Neural cell (in vitro differentiated cells): ENCODE data around the gene P3H2. TPM values are rescaled to one million over a fixed set of nuclear protein-coding genes. Genes with fewer than 3 reads are reported as not detected.

ENCODE experiments used
- H2AFZ ChIP-seq: fragments of 200-600, 300-800 bp; sonication (generic), shearing (Covaris generic); 2 replicates; pipeline ENCODE4 v1.6.0; 2014; ENCODE audit warnings: low read depth, mild to moderate bottlenecking, antibody characterized with exemption, low read length, moderate library complexity
- H3F3A ChIP-seq: fragments of 200-600 bp; shearing (Covaris generic); 2 replicates; pipeline ENCODE4 v1.6.1; 2016; ENCODE audit warnings: mild to moderate bottlenecking, moderate library complexity, mixed read lengths, antibody characterized with exemption, low read length; ENCODE audit not compliant: insufficient read depth, poor library complexity, severe bottlenecking
- H3K27ac ChIP-seq: fragments of 200-600, 300-800 bp; sonication (generic), shearing (Covaris generic); 2 replicates; pipeline ENCODE4 v1.5.1; 2014; ENCODE audit warnings: mild to moderate bottlenecking, low read length, moderate library complexity
- H3K27me3 ChIP-seq: fragments of 300-800, 200-600 bp; sonication (generic), shearing (Covaris generic); 2 replicates; pipeline ENCODE4 v1.6.0; 2014; ENCODE audit warnings: mild to moderate bottlenecking, low read depth, low read length, moderate library complexity; ENCODE audit not compliant: insufficient read depth
- H3K36me3 ChIP-seq: fragments of 300-800, 200-600 bp; sonication (generic), shearing (Covaris generic); 2 replicates; pipeline ENCODE4 v1.5.1; 2014; ENCODE audit warnings: mild to moderate bottlenecking, antibody characterized with exemption, low read length, moderate library complexity; ENCODE audit not compliant: insufficient read depth
- H3K4me2 ChIP-seq: fragments of 300-800, 200-600 bp; sonication (generic), shearing (Covaris generic); 2 replicates; pipeline ENCODE4 v1.6.0; 2014; ENCODE audit warnings: mild to moderate bottlenecking, low read length
- H3K4me3 ChIP-seq: fragments of 300-800, 200-600 bp; sonication (generic), shearing (Covaris generic); 2 replicates; pipeline ENCODE4 v1.5.1; 2014; ENCODE audit warnings: mild to moderate bottlenecking, low read length, moderate library complexity
- H3K79me2 ChIP-seq: fragments of 200-600 bp; shearing (Covaris generic); replicated peaks from 2 replicates; pipeline ENCODE4 v1.6.0; 2014; ENCODE audit warnings: mild to moderate bottlenecking, low read length, moderate library complexity; ENCODE audit not compliant: insufficient read depth
- H3K9ac ChIP-seq: fragments of 300-800, 200-600 bp; sonication (generic), shearing (Covaris generic); 2 replicates; pipeline ENCODE4 v1.6.1; 2016; ENCODE audit warnings: mild to moderate bottlenecking, low read length, mixed read lengths
- H3K9me2 ChIP-seq: fragments of 200-600 bp; shearing (Covaris generic); 2 replicates; pipeline ENCODE4 v1.6.1; 2016; ENCODE audit warnings: mild to moderate bottlenecking, low read length, mixed read lengths; ENCODE audit not compliant: insufficient read depth
- H3K9me3 ChIP-seq: fragments of 200-600, 300-800 bp; sonication (generic), shearing (Covaris generic); 2 replicates; pipeline ENCODE4 v1.6.1; 2016; ENCODE audit warnings: mild to moderate bottlenecking, mixed run types, low read length, moderate library complexity, mixed read lengths
- H4K20me1 ChIP-seq: fragments of 200-600 bp; shearing (Covaris generic); 2 replicates; pipeline ENCODE4 v1.6.1; 2016; ENCODE audit warnings: mild to moderate bottlenecking, mixed run types; ENCODE audit not compliant: insufficient read depth
- EP300 ChIP-seq: fragments of 450-650 bp; conservative IDR thresholded peaks from 2 replicates; pipeline ENCODE4 v1.6.1; 2014; ENCODE audit warnings: antibody characterized with exemption, mild to moderate bottlenecking, moderate library complexity; ENCODE audit not compliant: poor library complexity, severe bottlenecking
- EZH2 ChIP-seq: fragments of 200-600, 300-800 bp; shearing (Covaris generic), sonication (generic); IDR thresholded peaks from 2 replicates; pipeline ENCODE4 v1.6.1; 2014; ENCODE audit warnings: antibody characterized with exemption, low read length, borderline replicate concordance, mild to moderate bottlenecking; ENCODE audit not compliant: insufficient read depth, poor library complexity, severe bottlenecking
- POLR2AphosphoS5 ChIP-seq: IDR thresholded peaks from 2 replicates; pipeline ENCODE4 v1.6.1; 2012
- RAD21 ChIP-seq: fragments of 450-650 bp; conservative IDR thresholded peaks from 2 replicates; pipeline ENCODE4 v1.6.1; 2014; ENCODE audit warnings: antibody characterized with exemption, mild to moderate bottlenecking, moderate library complexity
- SMC3 ChIP-seq: fragments of 450-650 bp; conservative IDR thresholded peaks from 2 replicates; pipeline ENCODE4 v1.6.1; 2014; ENCODE audit warnings: antibody characterized with exemption, mild to moderate bottlenecking, moderate library complexity; ENCODE audit not compliant: poor library complexity
- TAF1 ChIP-seq: IDR thresholded peaks from 2 replicates; pipeline ENCODE4 v1.6.1; 2012; ENCODE audit warnings: low read depth
- polyA plus RNA-seq: library from polyadenylated mRNA; depleted of rRNA; stranded (reverse); fragments of >200 nt; gene quantifications from 2 replicates; pipeline ENCODE4 v1.2.3, GENCODE V29; 2014
- small RNA-seq, 3 experiments: library from RNA; depleted of rRNA; stranded (forward); fragments of <200 nt; gene quantifications; one replicate each; pipeline ENCODE3, GENCODE V24; 2012
- TF ChIP-seq, protein P1 (sequence below): IDR thresholded peaks from 2 replicates; pipeline ENCODE4 v1.6.1; 2012; ENCODE audit warnings: borderline replicate concordance

Gene P3H2
- polyA plus RNA-seq, 1 donor from 2014 or later, result 0.68 TPM

GRCh38 chr3:189907803-189908202, 212.9 kb downstream of the P3H2 start:
- no peak overlapping the region for H3K9ac ChIP-seq
- H3K27me3 ChIP-seq, result no peaks in the 10 kb centered on the region
- H3K79me2 ChIP-seq, result no peaks in the 10 kb centered on the region
- H3K9me3 ChIP-seq, result no peaks in the 10 kb centered on the region
- no peak overlapping the region for H3K4me2 ChIP-seq
- H2AFZ ChIP-seq, result no peak overlapping the region
- no peaks in the 10 kb centered on the region for H3K36me3 ChIP-seq
- H3K27ac ChIP-seq, result no peak overlapping the region
- TF ChIP-seq EZH2 (no peak), RAD21 (no peak), POLR2AphosphoS5 (no peak), EP300 (no peak), TAF1 (no peak), SMC3 (no peak)
- TF ChIP-seq, protein P1, sequence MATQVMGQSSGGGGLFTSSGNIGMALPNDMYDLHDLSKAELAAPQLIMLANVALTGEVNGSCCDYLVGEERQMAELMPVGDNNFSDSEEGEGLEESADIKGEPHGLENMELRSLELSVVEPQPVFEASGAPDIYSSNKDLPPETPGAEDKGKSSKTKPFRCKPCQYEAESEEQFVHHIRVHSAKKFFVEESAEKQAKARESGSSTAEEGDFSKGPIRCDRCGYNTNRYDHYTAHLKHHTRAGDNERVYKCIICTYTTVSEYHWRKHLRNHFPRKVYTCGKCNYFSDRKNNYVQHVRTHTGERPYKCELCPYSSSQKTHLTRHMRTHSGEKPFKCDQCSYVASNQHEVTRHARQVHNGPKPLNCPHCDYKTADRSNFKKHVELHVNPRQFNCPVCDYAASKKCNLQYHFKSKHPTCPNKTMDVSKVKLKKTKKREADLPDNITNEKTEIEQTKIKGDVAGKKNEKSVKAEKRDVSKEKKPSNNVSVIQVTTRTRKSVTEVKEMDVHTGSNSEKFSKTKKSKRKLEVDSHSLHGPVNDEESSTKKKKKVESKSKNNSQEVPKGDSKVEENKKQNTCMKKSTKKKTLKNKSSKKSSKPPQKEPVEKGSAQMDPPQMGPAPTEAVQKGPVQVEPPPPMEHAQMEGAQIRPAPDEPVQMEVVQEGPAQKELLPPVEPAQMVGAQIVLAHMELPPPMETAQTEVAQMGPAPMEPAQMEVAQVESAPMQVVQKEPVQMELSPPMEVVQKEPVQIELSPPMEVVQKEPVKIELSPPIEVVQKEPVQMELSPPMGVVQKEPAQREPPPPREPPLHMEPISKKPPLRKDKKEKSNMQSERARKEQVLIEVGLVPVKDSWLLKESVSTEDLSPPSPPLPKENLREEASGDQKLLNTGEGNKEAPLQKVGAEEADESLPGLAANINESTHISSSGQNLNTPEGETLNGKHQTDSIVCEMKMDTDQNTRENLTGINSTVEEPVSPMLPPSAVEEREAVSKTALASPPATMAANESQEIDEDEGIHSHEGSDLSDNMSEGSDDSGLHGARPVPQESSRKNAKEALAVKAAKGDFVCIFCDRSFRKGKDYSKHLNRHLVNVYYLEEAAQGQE, result no peak
- H4K20me1 ChIP-seq, result no peaks in the 10 kb centered on the region
- no peak overlapping the region for H3K4me3 ChIP-seq
- H3K9me2 ChIP-seq, result no peaks in the 10 kb centered on the region
- no peaks in the 10 kb centered on the region for H3F3A ChIP-seq

Small RNA genes within 50 kb of the gene (small RNA-seq; reads per million reads assigned to genes)
- gene RNU6-1109P, result 0 reads per million in 3 experiments

Other genes with a start within 250 kb of the P3H2 start
- gene CLDN1, start 201.5 kb upstream of the P3H2 start, polyA plus RNA-seq, result 0.66 and 1.3 TPM in 2 replicates